Measurements from ENCODE around the gene ZSCAN30.

The ZSCAN30 gene

DNA sequence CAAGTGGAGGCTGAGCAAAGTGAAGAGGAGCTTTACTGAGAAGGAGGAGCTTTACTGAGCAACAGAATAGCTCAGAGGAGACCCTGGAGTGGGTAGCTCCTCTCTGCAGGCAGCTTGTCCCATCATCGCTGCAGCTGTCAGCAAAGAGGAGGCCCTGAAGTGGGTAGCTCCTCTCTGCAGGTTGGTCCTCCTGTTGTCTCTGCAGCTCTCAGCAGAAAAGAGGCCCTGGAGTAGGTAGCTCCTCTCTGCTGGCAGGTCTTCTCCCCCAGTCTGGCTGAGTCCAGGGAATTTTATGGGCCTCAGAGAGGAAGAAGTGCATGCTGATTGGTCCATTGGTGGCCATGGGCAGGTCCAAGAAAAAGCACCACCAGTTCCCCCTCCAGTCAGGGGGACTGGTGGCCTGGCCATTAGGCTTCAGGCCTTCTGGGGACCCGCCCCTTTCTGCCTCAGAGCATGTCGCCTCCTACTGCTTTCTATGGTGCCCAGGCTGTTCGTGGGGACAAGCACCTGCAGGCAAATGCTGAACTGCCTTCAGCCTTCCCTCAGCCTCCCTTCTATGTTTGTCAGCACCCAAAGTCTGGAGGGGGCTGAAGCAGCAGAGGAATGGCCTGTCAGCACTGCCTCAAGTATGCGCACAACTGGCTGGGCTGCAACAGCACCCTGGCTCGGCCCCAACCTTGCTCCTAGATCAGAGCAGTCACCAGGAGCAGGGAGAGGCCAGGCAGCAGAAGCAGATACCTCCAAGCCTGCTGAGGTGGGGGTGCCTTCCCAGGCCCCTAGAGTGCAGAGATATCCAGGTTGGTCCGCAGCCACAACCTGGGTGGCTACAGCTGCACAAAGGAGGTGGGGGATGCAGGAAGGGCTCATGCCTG is 5.9 kb downstream of the ZSCAN30 start:
- DNase-seq (ENCODE audit: low read depth) = no peak
- no peak overlapping the region for H3K4me3 ChIP-seq (ENCODE audit: low read depth, low read length)

DNA sequence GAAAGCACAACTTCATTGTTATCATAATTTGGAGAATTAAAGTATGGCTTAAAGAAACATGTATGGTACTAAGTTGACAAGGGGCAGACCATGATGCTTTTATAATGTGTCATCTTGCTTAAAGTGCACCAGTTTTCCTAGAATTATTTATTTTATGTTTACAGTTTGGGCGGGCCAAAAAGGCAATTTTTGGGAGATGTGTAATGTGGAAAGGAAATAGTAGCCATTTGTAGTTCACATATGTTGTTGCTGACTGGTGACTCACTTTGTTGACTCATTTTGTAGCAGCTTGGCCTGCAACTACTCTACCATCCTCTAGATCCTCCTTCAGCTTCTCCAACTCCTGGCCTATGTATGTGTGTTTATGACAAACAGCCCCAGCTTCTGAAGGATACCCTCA is 7.7 kb downstream of the ZSCAN30 start:
- peak; percentile 43 for DNase-seq (ENCODE audit: low read depth)
- H3K4me3 ChIP-seq (ENCODE audit: low read depth, low read length) = no peak overlapping the region

DNA sequence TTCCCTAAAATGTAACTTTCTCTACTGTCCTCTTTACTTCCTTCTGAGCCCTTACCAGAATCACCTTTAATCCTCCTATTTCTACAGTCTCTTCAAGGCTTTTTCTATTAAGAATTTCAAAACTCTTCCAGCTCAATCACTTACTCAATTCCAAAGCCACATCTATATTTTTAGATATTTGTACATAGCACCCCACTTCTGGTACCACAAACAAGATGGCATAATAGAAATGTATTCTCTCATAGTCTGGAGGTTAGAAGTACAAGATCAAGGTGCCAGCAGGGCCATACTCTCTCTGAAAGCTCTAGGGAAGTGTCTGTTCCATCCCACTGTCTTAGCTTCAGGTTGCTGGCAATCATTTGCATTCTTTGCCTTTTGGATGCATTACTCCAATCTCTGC is 11.1 kb downstream of the ZSCAN30 start:
- H3K4me3 ChIP-seq (ENCODE audit: low read depth, low read length) = no peak overlapping the region
- no peak for DNase-seq (ENCODE audit: low read depth)

DNA sequence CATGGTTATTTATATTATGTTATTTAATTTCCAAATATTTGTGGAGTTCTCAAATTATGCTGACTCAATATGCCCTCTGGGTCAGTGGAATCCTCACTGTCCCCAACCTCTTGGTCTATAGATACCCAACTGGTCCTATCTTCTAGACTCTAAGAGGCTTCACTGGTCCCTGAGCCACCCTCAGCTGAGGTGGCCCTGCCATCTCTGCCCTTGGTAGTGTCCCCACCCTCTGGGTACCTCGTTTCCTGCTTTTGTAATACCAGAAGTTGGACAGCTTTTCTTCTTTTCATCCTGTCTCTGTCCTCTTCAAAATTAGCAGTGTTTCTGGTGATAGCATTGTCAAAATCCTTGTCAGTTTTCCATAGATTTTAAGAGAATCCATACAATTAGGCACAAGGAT is 11.9 kb downstream of the ZSCAN30 start:
- no peak for DNase-seq (ENCODE audit: low read depth)

DNA sequence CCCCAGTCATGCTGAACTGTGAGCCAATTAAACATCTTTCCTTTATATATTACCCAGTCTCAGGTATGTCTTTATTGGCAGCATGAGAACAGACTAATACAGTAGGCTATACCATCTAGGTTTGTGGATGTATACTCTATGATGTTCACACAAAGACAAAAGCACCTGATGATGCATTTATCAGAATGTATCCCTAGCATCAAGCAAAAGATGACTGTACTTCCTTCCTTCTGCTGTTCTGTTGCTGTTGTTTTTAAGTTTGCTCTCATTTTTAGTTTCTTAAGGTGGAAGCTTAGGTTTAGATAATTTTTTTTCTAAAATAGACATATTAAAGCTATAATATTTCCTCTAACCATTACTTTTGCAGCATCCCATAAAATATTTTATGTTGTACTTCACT is 12.4 kb downstream of the ZSCAN30 start:
- DNase-seq (ENCODE audit: low read depth) = no peak
- no peak overlapping the region for H3K4me3 ChIP-seq (ENCODE audit: low read depth, low read length)

More for the DNA sequence above, 11.9 kb downstream of the ZSCAN30 start:
- H3K4me3 ChIP-seq (ENCODE audit: low read depth, low read length) = no peak overlapping the region

DNA sequence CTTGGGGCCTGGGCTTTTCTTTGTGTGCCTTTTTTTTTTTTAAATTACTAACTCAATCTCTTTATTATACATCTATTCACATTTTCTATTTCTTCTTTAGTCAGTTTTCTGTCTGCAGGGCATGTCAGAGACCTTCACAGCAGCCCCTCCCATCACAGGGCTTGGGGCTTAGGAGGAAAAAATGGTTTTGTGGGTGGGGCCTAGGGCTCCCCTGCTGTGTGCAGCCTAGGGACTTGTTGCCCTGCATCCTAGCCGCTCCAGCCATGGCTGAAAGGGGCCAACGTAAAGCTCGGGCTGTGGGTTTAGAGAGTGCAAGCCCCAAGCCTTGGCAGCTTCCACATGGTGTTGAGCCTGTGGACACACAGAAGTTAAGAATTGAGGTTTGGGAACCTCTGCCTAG is 13.8 kb downstream of the ZSCAN30 start:
- DNase-seq (ENCODE audit: low read depth) = no peak
- no peak overlapping the region for H3K4me3 ChIP-seq (ENCODE audit: low read depth, low read length)

DNA sequence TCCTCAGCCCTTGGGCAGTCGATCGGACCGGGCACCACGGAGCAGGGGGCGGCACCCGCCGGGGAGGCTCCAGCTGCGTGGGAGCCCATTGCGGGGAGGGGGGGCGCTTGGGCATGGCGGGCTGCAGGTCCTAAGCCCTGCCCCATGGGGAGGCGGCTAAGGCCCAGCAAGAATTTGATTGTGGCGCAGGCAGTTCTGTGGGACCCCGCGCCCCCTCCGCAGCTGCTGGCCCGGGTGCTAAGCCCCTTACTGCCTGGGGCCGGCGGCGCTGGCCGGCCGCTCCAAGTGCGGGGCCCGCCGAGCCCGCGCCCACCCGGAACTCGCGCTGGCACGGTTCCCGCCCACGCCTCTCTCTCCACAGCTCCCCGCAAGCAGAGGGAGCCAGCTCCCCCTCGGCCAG is 18.4 kb downstream of the ZSCAN30 start:
- no peak overlapping the region for H3K4me3 ChIP-seq (ENCODE audit: low read depth, low read length)
- DNase-seq (ENCODE audit: low read depth) = no peak

DNA sequence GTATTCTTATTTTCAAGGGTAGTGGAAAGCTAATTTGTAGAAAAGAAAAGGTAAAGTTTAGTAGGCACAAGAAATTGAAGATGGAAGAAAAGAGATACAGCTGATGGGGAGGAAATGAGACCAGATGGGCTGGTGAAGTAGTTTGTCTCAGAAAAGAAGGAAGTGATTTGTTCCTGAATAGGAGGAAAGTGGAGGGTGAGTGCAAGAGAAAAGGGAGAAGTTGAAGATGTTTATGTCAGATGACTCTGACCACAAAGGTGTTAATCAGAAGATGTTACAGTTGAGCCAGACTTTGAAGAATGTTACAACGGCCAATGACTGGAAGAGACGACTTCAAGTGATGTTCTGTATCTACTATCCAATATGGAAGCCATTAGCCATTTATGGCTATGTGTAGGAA is 21.2 kb downstream of the ZSCAN30 start:
- no peak for DNase-seq (ENCODE audit: low read depth)
- no peak overlapping the region for H3K4me3 ChIP-seq (ENCODE audit: low read depth, low read length)

DNA sequence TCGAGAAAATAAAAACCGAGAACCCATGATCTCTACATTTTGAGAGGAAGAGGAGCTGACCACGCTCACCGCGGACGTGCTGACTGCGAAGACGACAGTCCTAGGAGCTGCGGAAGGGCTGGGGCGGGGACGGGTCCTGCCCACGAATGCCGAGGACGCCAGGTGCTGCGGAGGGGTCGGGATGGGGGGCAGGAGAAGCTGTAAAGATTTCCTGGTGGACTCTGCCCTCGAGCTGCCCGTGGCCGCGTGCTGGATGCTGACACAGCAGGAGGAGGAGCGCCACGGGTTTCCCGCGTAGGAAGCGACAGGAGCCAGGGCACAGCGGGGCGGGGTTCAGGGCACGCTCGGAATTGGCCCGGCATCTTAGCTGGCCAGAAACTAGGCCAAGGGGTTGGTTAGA is 22.2 kb downstream of the ZSCAN30 start:
- no peak for DNase-seq (ENCODE audit: low read depth)

DNA sequence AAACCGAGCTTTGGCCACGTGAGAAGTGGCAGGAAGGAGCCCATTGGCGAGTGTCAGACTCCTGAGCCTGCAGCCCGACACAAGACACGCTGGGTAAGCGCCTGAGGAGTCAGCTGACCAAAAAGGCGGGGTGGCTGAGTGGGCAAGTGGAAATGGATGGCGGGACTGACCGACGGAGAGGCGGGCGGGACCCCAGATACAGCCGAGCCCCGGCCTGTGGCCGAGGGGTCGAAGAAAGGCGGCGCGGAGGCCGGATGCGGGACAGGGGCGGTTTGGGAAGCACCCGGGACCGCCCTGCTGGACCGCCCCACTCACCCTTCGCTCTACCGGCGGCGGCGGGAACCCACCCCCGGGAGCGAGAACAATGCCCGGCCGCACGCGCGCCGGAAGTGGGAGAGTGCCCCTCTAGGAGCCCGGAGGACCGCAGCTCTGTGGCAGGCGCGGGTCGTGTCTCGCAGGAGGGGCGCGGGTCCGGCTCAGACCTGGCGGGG is 22.8 kb downstream of the ZSCAN30 start:
- H3K4me3 ChIP-seq (ENCODE audit: low read depth, low read length) = peak overlapping the region; percentile 46
- DNase-seq (ENCODE audit: low read depth) = no peak

More for the DNA sequence above, 22.2 kb downstream of the ZSCAN30 start:
- H3K4me3 ChIP-seq (ENCODE audit: low read depth, low read length) = peak overlapping the region; percentile 46

DNA sequence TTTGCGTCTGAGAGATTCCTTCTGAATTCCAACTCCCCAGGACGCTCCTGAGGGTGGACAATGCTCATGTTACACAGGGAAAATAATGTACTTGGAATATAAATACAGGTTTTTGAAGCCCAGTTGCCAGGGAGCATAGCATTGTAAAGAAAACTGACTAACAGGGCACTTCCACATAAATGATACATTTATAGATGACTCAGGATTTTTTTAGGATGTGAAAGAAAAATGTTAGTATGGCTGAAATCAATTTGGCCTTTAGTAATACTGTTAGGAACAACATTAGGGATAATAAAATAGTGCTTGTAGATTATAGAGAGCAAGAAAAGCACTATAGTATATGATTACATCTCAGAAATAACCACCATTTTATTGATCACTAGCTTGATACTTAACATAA is 25.6 kb downstream of the ZSCAN30 start:
- DNase-seq (ENCODE audit: low read depth) = no peak
- no peak overlapping the region for H3K4me3 ChIP-seq (ENCODE audit: low read depth, low read length)

DNA sequence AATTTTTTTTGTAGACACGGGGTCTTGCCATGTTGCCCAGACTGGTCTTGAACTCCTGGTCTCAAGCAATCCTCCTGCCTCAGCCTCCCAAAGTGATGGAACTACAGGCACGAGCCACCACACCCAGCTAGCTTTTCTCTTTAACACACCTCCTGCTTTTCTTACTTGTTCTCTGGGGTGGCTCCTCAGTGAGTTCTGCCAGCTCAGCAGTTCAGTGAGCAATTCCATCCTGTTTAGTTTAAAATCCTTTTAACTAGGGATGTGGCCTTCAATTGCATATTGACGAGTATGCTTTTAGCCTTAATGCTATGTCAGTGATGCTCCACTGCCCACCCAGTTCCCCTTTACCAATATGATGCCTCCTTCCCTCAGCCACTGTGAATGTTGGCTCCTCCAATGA is 33.1 kb downstream of the ZSCAN30 start:
- no peak overlapping the region for H3K4me3 ChIP-seq (ENCODE audit: low read depth, low read length)
- DNase-seq (ENCODE audit: low read depth) = no peak

DNA sequence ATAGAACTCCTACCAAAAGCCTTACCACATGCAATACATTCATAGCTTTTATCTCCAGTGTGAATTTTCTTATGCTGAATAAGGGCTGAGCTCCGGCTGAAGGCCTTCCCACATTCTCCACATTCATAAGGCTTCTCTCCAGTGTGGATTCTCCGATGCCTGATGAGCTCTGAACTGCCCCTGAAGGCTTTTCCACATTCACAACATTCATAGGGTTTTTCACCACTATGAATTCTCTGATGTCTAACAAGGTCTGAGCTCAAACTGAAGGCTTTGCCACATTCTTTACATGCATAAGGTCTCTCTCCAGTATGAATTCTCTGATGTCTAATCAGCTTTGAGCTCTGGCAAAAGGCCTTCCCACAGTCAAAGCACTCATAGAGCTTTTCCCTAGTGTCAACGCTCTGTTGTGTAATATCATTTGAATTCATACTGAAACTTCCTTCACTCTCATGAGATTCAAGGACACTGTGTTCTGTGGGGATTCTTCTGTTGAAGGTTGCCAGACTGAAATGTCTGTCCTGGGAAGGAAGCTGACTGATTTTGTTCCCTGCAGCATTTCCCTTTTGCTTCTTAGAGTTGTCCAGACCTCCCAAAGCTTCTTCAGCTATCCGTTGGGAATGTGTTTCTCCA is 36.3 kb downstream of the ZSCAN30 start:
- no peak for DNase-seq (ENCODE audit: low read depth)
- no peak overlapping the region for H3K4me3 ChIP-seq (ENCODE audit: low read depth, low read length)

DNA sequence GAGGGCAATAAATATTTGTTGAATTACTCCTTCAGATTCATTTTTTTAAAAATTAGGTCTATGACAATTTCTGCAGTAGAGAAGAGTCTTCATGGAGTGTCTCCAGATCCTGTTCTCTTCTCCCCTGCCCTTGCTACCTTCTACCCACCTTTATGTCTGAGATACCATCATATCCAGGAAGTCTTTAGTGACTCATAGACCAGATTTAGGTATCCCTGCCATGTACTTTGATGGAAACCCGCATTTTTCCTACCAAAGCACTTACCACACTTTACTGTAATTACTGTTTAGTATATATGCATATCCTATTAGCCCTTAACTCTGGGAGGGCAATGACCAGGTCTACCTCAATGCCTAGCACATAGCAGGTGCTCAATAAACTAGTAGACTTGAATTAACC is 37.6 kb downstream of the ZSCAN30 start:
- H3K4me3 ChIP-seq (ENCODE audit: low read depth, low read length) = no peak overlapping the region
- no peak for DNase-seq (ENCODE audit: low read depth)

DNA sequence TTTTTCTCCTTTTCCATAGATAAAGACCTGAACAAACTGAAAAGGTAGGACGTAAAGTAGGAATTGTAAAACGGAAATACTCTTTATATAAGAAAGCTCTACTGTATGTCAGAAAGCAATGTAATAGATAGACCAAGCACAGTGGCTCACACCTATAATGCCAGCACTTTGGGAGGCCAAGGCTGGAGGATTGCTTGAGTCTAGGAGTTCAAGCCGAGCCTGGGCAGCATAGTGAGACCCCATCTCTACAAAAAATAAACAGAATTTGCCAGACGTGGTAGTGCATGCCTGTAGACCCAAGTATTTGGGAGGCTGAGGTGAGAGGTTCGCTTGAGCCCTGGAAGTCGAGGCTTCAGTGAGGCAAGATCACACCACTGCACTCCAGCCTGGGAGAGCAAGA is 41.6 kb downstream of the ZSCAN30 start:
- no peak overlapping the region for H3K4me3 ChIP-seq (ENCODE audit: low read depth, low read length)
- no peak for DNase-seq (ENCODE audit: low read depth)

DNA sequence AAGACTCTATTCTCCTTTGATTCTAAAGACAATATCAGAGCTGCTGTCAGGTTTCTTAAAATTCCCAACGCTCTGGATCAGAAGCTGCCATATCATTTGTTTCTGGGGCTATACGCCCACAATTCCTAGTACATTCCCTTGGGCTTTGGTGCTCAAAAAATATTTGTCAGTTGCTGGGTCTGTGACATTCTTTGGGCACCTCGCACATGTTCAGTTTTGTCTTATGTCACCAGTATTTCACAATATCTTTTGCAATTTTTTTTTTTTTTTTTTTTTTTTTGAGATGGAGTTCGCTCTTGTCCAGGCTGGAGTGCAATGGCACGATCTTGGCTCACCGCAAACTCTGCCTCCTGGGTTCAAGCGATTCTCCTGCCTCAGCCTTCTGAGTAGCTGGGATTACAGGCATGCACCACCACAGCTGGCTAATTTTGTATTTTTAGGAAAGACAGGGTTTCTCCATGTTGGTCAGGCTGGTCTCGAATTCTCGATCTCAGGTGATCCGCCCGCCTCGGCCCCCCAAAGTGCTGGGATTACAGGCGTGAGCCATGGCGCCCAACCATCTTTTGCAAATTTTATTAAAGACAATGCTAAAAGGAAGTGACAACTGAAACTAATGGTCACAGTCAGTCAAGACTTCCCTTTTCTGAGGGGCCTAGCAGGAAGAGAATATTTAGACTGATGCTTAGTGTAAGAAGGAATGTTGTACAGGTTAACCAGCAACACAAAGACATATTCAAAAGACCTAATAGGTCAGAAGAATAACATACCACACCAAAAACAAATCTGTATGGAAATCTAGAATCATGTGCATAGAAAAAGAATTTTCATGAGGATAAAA is 42.4 kb downstream of the ZSCAN30 start:
- H3K4me3 ChIP-seq (ENCODE audit: low read depth, low read length) = no peak overlapping the region
- DNase-seq (ENCODE audit: low read depth) = no peak

DNA sequence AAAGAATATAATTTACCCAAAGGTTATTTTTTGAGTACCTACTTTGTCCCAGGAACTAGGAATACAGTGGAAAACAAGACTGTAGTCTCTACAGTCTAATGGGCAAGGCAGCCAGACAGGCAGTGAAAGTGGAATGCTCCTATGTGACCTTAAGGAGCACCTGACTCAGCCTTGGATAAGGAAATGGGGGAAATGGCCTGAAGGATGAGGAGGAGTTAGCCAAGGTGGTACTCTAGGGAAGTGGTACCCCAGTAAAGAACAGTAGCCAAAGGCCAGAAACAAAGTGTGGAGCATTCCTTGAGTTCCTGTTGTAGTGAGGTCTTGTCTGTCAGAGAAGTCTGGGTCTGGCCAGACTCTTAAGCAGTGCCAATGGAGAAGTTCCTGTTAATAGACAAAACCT is 43.2 kb downstream of the ZSCAN30 start:
- no peak for DNase-seq (ENCODE audit: low read depth)
- H3K4me3 ChIP-seq (ENCODE audit: low read depth, low read length) = no peak overlapping the region

DNA sequence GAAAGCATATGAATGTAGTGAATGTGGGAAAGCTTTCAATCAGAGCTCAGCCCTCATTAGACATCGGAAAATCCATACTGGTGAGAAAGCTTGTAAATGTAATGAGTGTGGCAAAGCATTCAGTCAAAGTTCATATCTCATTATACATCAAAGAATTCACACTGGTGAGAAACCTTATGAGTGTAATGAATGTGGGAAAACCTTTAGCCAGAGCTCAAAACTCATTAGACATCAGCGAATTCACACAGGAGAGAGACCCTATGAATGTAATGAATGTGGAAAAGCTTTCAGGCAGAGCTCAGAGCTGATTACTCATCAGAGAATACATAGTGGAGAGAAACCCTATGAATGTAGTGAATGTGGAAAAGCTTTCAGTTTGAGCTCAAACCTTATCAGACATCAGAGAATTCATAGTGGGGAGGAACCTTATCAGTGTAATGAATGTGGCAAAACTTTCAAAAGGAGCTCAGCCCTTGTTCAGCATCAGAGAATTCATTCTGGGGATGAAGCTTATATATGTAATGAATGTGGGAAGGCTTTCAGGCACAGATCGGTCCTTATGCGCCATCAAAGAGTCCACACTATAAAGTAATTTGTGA is 44.2 kb downstream of the ZSCAN30 start:
- H3K4me3 ChIP-seq (ENCODE audit: low read depth, low read length) = no peak overlapping the region
- no peak for DNase-seq (ENCODE audit: low read depth)

DNA sequence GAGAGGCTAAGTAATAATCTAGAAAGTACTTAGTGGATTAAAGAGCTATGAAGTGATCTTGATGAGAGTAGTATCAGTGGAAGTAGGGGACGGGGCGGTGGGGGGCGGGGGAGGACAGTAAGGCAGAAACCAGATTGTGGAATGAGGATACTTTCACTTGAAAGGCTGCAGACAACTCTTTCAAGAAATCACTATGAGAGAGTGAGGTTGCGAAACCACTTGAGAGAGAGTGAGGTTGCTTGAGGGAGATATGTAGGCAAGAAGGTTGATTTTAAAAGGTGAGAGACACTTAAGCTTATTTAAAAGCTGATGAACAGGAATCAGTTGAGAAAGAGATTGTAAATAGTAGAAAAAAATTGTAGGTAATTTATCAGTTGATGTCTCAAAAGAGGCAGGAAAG is 45.4 kb downstream of the ZSCAN30 start:
- DNase-seq (ENCODE audit: low read depth) = no peak
- no peak overlapping the region for H3K4me3 ChIP-seq (ENCODE audit: low read depth, low read length)

DNA sequence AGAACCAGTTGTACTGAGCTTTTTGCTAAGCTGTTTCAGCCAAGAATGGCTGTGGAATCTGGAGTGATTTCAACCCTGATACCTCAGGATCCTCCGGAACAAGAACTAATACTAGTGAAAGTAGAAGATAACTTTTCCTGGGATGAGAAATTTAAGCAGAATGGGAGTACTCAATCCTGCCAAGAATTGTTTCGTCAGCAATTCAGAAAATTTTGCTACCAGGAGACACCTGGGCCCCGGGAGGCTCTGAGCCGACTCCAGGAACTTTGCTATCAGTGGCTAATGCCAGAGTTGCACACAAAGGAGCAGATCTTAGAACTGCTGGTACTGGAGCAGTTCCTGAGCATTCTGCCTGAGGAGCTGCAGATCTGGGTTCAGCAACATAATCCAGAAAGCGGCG is 47.6 kb downstream of the ZSCAN30 start:
- no peak overlapping the region for H3K4me3 ChIP-seq (ENCODE audit: low read depth, low read length)
- DNase-seq (ENCODE audit: low read depth) = no peak
